HFF-Myc (cell line): ENCODE results near the gene DUSP15.
A peak's percentile ranks its signal among the peaks of the same experiment; 100 is the strongest.

Experiments used
- DNase-seq: peaks from one replicate; pipeline ENCODE4 v3.0.0-alpha.2; 2011; ENCODE audit warnings: low read depth; ENCODE audit errors: extremely low read depth
- H3K4me3 ChIP-seq: replicated peaks from 2 replicates; pipeline ENCODE4 v1.5.1; 2011; ENCODE audit warnings: low read depth, mild to moderate bottlenecking, control low read depth, low read length
- CTCF ChIP-seq: IDR thresholded peaks from 2 replicates; pipeline ENCODE4 v1.5.1; 2012; ENCODE audit warnings: mild to moderate bottlenecking, low read depth, low read length, control low read depth; ENCODE audit errors: missing control alignments

Gene DUSP15

GRCh38 chr20:31835554-31835953 lies 34.8 kb downstream of the DUSP15 start:
- H3K4me3 ChIP-seq: no peak overlapping the region
- TF ChIP-seq CTCF: no peak
- no peak for DNase-seq

- DNase-seq: no peak
- H3K4me3 ChIP-seq: no peak overlapping the region
- no peak for TF ChIP-seq CTCF
These were observed 36.3 kb downstream of the DUSP15 start for GRCh38 chr20:31833931-31834521.

GRCh38 chr20:31833130-31833930 lies 37.0 kb downstream of the DUSP15 start:
- no peak for DNase-seq
- peak; percentile 93 for TF ChIP-seq CTCF
- H3K4me3 ChIP-seq: no peak overlapping the region

- H3K4me3 ChIP-seq: no peak overlapping the region
- no peak for TF ChIP-seq CTCF
- DNase-seq: no peak
These were observed 38.5 kb downstream of the DUSP15 start for GRCh38 chr20:31831771-31832306.

- no peak overlapping the region for H3K4me3 ChIP-seq
- no peak for TF ChIP-seq CTCF
- no peak for DNase-seq
These were observed 39.1 kb downstream of the DUSP15 start for GRCh38 chr20:31831211-31831610.

GRCh38 chr20:31830406-31830981 lies 39.8 kb downstream of the DUSP15 start:
- H3K4me3 ChIP-seq: no peak overlapping the region
- DNase-seq: no peak
- no peak for TF ChIP-seq CTCF
